Activated T-helper 1 cell treated with anti-CD3 and anti-CD28 coated beads, Interleukin-12 subunit alpha, Interleukin-12 subunit beta, Interleukin-2, Interleukin-4 antibody, amounts not matched to agents 30 ng/mL and 10 ng/mL and 1 ng/mL, durations not matched to agents 14 hours and 24 hours and 36 hours (primary cell): ENCODE data around the gene TLE3. TPM values are rescaled to one million over a fixed set of nuclear protein-coding genes. Genes with fewer than 3 reads are reported as not detected.

ENCODE experiments used
- DNase-seq: peaks from one replicate; pipeline ENCODE4 v3.0.0; 2021; ENCODE audit warnings: low spot score
- H3K27ac Mint-ChIP-seq: one replicate; pipeline ENCODE4 v1.8.0; 2021; ENCODE audit warnings: mild to moderate bottlenecking, mixed read lengths
- H3K27me3 Mint-ChIP-seq: one replicate; pipeline ENCODE4 v1.8.0; 2022; ENCODE audit warnings: mild to moderate bottlenecking, moderate library complexity, mixed read lengths; ENCODE audit not compliant: insufficient read depth
- H3K36me3 Mint-ChIP-seq: one replicate; pipeline ENCODE4 v1.8.0; 2021; ENCODE audit warnings: low read depth, mixed read lengths
- H3K4me1 Mint-ChIP-seq: one replicate; pipeline ENCODE4 v1.8.0; 2021; ENCODE audit warnings: low read depth, mixed read lengths
- H3K4me3 Mint-ChIP-seq: one replicate; pipeline ENCODE4 v1.8.0; 2021; ENCODE audit warnings: mild to moderate bottlenecking, moderate library complexity, mixed read lengths
- H3K9me3 Mint-ChIP-seq: one replicate; pipeline ENCODE4 v1.8.0; 2021; ENCODE audit warnings: mixed read lengths
- intact Hi-C: fragments of 100-400 bp; cut with micrococcal nuclease; formaldehyde crosslinking; loops from one replicate; pipeline ENCODE4 v1.15.1; 2024
- total RNA-seq: library from RNA; stranded (reverse); gene quantifications from 2 replicates; pipeline ENCODE4 v1.2.3, GENCODE V29; 2022

TLE3 gene
- total RNA-seq, 1 donor from 2014 or later = 126 TPM

DNA sequence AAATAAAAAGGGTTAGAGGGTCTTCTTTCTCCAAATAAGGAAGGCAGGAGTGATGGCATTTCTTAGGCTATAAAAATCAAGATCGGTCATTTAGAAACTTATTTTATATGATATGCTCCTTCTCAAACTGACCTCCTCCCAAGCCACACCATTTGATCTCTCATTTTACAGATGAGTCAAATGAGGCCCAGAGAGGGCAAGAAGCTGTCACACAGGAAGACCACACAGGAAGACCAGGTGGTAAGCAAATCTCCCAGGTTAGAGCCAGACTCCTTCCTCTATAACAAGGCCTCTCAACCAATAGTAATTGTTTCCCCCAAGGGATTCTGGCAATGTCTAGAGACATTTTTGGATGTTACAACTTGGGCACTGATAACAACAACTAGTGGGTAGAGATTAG, 13.8 kb downstream of the TLE3 start:
- Mint-ChIP-seq H3K27ac (no peak overlapping the region), H3K36me3 (peaks cover 70% of the 10 kb centered on the region), H3K4me3 (peak overlapping the region; percentile 26), H3K9me3 (no peaks in the 10 kb centered on the region), H3K27me3 (no peaks in the 10 kb centered on the region), H3K4me1 (peaks cover 70% of the 10 kb centered on the region)
- intact Hi-C loops = no loop called here
- no peak for DNase-seq

- Mint-ChIP-seq H3K27me3 (no peaks in the 10 kb centered on the region), H3K4me1 (peaks cover 65% of the 10 kb centered on the region), H3K27ac (no peak overlapping the region), H3K9me3 (no peaks in the 10 kb centered on the region), H3K36me3 (peaks cover 70% of the 10 kb centered on the region), H3K4me3 (no peak overlapping the region)
- intact Hi-C loops = no loop called here
- DNase-seq = no peak
Measured at GRCh38 chr15:70083418-70083817, 14.3 kb downstream of the TLE3 start.

DNA sequence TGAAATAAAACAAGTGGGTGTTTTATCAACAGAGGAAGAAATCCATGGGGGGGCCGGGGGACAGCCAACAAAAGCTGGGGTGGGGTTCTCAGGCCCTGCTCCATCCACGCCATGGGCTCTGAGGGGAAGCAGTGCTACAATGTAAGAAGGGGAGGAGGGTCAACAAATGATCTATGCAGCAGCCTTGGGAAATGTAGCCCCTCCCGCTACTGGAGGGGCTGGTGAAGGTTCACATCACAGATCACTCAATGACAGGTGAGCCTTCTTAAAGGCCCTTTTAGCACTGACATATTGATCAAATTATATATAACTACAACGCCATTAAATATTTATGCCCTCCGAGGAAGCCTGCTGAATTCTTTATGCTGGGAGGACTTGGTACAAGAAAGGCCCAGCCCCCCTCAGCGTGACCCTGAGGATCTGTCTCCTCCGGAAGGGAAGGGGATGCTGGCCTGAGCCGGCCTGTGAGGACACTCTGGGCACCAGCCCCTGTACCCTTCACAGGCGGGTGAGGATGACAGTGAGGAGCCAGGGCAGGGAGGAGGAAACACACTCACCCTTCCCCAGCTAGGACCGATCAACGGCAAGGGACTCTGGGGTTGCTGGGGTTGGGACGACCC, 15.3 kb downstream of the TLE3 start:
- H3K36me3 Mint-ChIP-seq = peaks cover 68% of the 10 kb centered on the region
- H3K27ac Mint-ChIP-seq = no peak overlapping the region
- peaks cover 61% of the 10 kb centered on the region for H3K4me1 Mint-ChIP-seq
- no peak overlapping the region for H3K4me3 Mint-ChIP-seq
- H3K9me3 Mint-ChIP-seq = no peaks in the 10 kb centered on the region
- intact Hi-C loops = no loop called here
- no peak for DNase-seq
- H3K27me3 Mint-ChIP-seq = no peaks in the 10 kb centered on the region

GRCh38 chr15:70081612-70082011, 16.1 kb downstream of the TLE3 start:
- intact Hi-C loops = no loop called here
- Mint-ChIP-seq H3K4me3 (no peak overlapping the region), H3K36me3 (peaks cover 66% of the 10 kb centered on the region), H3K27me3 (no peaks in the 10 kb centered on the region), H3K9me3 (no peaks in the 10 kb centered on the region), H3K27ac (no peak overlapping the region), H3K4me1 (peaks cover 60% of the 10 kb centered on the region)
- DNase-seq = no peak

- H3K9me3 Mint-ChIP-seq = no peaks in the 10 kb centered on the region
- H3K4me1 Mint-ChIP-seq = peaks cover 53% of the 10 kb centered on the region
- no peak for DNase-seq
- no peak overlapping the region for H3K27ac Mint-ChIP-seq
- H3K27me3 Mint-ChIP-seq = no peaks in the 10 kb centered on the region
- H3K4me3 Mint-ChIP-seq = no peak overlapping the region
- intact Hi-C loops = no loop called here
- peaks cover 68% of the 10 kb centered on the region for H3K36me3 Mint-ChIP-seq
Measured at GRCh38 chr15:70080347-70080746, 17.4 kb downstream of the TLE3 start.

DNA sequence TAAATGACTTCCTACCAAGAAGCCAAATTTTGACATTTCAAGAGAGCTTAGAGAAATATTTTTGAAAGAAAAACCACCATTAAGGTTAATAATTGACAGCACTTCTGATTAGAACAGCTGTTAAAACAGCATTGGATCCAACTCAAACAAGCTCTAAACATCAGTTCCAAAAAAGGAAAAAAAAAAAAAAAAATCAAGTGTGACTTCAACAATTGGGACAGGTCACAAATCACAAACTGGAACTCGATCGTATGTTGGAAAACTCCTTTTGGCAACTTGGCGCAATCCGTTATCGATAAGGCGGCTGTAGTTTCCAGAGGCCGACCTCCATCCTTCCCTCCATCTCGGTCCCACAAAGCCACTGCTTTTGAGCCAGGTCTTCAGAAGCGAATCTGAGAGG, 17.8 kb downstream of the TLE3 start:
- H3K27ac Mint-ChIP-seq = no peak overlapping the region
- H3K36me3 Mint-ChIP-seq = peaks cover 66% of the 10 kb centered on the region
- DNase-seq = no peak

GRCh38 chr15:70078578-70079417, 18.9 kb downstream of the TLE3 start:
- H3K27ac Mint-ChIP-seq = no peak overlapping the region
- DNase-seq = no peak
- H3K27me3 Mint-ChIP-seq = no peaks in the 10 kb centered on the region
- H3K4me3 Mint-ChIP-seq = no peak overlapping the region
- peaks cover 70% of the 10 kb centered on the region for H3K36me3 Mint-ChIP-seq
- intact Hi-C loops = no loop called here
- no peaks in the 10 kb centered on the region for H3K9me3 Mint-ChIP-seq
- peaks cover 40% of the 10 kb centered on the region for H3K4me1 Mint-ChIP-seq

More for the DNA sequence above, 17.8 kb downstream of the TLE3 start:
- Mint-ChIP-seq H3K9me3 (no peaks in the 10 kb centered on the region), H3K4me3 (no peak overlapping the region), H3K4me1 (peaks cover 48% of the 10 kb centered on the region), H3K27me3 (no peaks in the 10 kb centered on the region)
- intact Hi-C loops = no loop called here

GRCh38 chr15:70077188-70078147, 20.2 kb downstream of the TLE3 start:
- no peak for DNase-seq
- H3K27ac Mint-ChIP-seq = no peak overlapping the region
- no peak overlapping the region for H3K4me3 Mint-ChIP-seq
- no peaks in the 10 kb centered on the region for H3K9me3 Mint-ChIP-seq
- peaks cover 34% of the 10 kb centered on the region for H3K4me1 Mint-ChIP-seq
- peaks cover 72% of the 10 kb centered on the region for H3K36me3 Mint-ChIP-seq
- H3K27me3 Mint-ChIP-seq = no peaks in the 10 kb centered on the region
- intact Hi-C loops = no loop called here

DNA sequence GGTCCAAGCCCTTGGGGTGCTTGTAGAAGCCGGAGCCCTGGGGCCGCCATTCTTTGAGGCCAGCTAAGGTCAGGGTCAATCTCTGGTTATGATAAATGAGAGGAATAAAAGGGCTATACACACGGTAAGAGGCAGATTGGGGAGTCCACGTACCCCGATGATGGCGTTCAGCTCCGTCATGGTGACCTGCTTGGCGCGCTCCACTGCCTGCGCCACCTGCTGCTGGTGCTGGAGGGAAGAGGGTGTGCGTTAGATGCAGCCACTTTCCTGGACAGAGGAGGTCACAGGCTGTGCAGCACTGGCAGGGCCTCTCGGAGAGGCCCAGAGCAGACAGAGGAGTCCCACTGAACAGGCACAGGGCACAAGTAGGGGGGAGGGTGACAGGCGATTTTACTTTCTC, 23.3 kb downstream of the TLE3 start:
- no peaks in the 10 kb centered on the region for H3K9me3 Mint-ChIP-seq
- DNase-seq = no peak
- no peaks in the 10 kb centered on the region for H3K27me3 Mint-ChIP-seq
- H3K4me1 Mint-ChIP-seq = peaks cover 26% of the 10 kb centered on the region
- peaks cover 78% of the 10 kb centered on the region for H3K36me3 Mint-ChIP-seq
- intact Hi-C loops = no loop called here
- no peak overlapping the region for H3K27ac Mint-ChIP-seq
- no peak overlapping the region for H3K4me3 Mint-ChIP-seq

GRCh38 chr15:70072479-70072878, 25.2 kb downstream of the TLE3 start:
- peaks cover 19% of the 10 kb centered on the region for H3K4me1 Mint-ChIP-seq
- H3K4me3 Mint-ChIP-seq = no peak overlapping the region
- no peaks in the 10 kb centered on the region for H3K27me3 Mint-ChIP-seq
- no peaks in the 10 kb centered on the region for H3K9me3 Mint-ChIP-seq
- intact Hi-C loops = no loop called here
- peaks cover 80% of the 10 kb centered on the region for H3K36me3 Mint-ChIP-seq
- no peak for DNase-seq
- H3K27ac Mint-ChIP-seq = no peak overlapping the region

DNA sequence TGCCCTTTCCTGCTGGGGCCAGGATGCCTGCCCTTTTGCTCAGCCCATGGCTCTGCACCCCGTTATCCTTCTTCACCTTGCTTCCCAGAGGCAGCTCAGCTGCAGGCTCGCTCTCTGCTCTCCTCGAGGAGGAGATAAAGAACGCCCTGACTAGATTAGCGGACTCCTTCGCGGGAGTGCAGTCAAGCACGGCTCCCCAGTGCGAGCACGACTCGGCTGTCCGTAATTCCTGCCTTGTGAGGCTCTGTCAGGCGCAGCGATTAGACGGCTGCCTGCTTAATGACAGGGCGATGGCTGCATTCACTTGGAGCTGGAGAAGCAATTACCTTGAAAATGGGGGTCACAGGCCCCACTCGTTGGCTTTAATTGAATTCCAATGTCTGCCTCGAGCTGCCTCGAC, 25.9 kb downstream of the TLE3 start:
- no peak for DNase-seq
- Mint-ChIP-seq H3K27ac (no peak overlapping the region), H3K36me3 (peaks cover 77% of the 10 kb centered on the region), H3K4me3 (no peak overlapping the region), H3K4me1 (peaks cover 14% of the 10 kb centered on the region), H3K9me3 (no peaks in the 10 kb centered on the region), H3K27me3 (no peaks in the 10 kb centered on the region)
- intact Hi-C loops = no loop called here

DNA sequence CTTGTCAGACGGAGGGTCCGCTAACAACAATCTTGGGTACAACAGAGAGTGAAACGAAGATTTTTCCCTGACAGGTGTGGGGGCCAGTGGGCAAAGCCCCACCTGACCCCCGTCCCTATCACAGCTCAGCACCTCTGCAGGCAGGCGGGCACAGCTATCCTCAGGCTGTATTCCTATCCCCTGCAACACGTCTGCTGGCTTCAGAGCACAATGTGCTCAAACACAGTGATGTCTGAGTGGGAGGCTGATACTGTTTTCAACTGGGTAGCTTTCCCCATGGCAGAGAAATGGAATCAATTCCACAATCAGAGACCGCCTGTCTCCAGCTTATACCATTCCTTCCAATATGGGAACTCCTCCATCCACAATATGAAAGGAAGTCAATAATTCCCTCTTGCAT, 28.0 kb downstream of the TLE3 start:
- H3K9me3 Mint-ChIP-seq = no peaks in the 10 kb centered on the region
- no peak for DNase-seq
- intact Hi-C loops = no loop called here
- no peaks in the 10 kb centered on the region for H3K27me3 Mint-ChIP-seq
- H3K27ac Mint-ChIP-seq = no peak overlapping the region
- H3K4me3 Mint-ChIP-seq = no peak overlapping the region
- peaks cover 7% of the 10 kb centered on the region for H3K4me1 Mint-ChIP-seq
- peaks cover 67% of the 10 kb centered on the region for H3K36me3 Mint-ChIP-seq
